Mesenchymal stem cell (in vitro differentiated cells and primary cell): ENCODE measurements around the gene CASQ2.

Experiments
- DNase-seq: peaks from one replicate; pipeline ENCODE4 v3.0.0-alpha.2; 2013
- H2AFZ ChIP-seq: one replicate; pipeline ENCODE4 v1.6.1; 2013; ENCODE audit warnings: low read depth, mild to moderate bottlenecking, control low read depth, inconsistent platforms, low read length, moderate library complexity
- H2AK5ac ChIP-seq: 2 replicates; pipeline ENCODE4 v1.6.1; 2013; ENCODE audit warnings: low read length, moderate library complexity, mild to moderate bottlenecking, inconsistent platforms; ENCODE audit not compliant: severe bottlenecking
- H2BK120ac ChIP-seq: one replicate; pipeline ENCODE4 v1.6.1; 2013; ENCODE audit warnings: low read depth, mild to moderate bottlenecking, inconsistent platforms, low read length, moderate library complexity
- H2BK12ac ChIP-seq, 2 experiments: one replicate each; pipeline ENCODE4 v1.6.1; 2013; ENCODE audit warnings: inconsistent platforms in 2 of 2, low read length in 2 of 2, mild to moderate bottlenecking in 2 of 2, moderate library complexity in 2 of 2, control low read depth in 1 of 2
- H2BK15ac ChIP-seq: one replicate; pipeline ENCODE4 v1.6.1; 2013; ENCODE audit warnings: mild to moderate bottlenecking, low read depth, inconsistent platforms; ENCODE audit not compliant: poor library complexity, severe bottlenecking
- H2BK5ac ChIP-seq: 2 replicates; pipeline ENCODE4 v1.6.1; 2013; ENCODE audit warnings: low read depth, mild to moderate bottlenecking, low read length, control low read depth, inconsistent platforms; ENCODE audit not compliant: poor library complexity, severe bottlenecking
- H3K14ac ChIP-seq, 2 experiments: one replicate each; pipeline ENCODE4 v1.6.1; 2013; ENCODE audit warnings: inconsistent platforms in 2 of 2, low read length in 2 of 2, control low read depth in 1 of 2, mild to moderate bottlenecking in 1 of 2, moderate library complexity in 1 of 2
- H3K18ac ChIP-seq, 2 experiments: one replicate each; pipeline ENCODE4 v1.6.1; 2013; ENCODE audit warnings: inconsistent platforms in 2 of 2, low read length in 2 of 2, control low read depth in 1 of 2, low read depth in 1 of 2, mild to moderate bottlenecking in 1 of 2
- H3K23ac ChIP-seq, 2 experiments: one replicate each; pipeline ENCODE4 v1.6.1; 2013; ENCODE audit warnings: inconsistent platforms in 2 of 2, low read length in 2 of 2, mild to moderate bottlenecking in 2 of 2, moderate library complexity in 2 of 2, control low read depth in 1 of 2
- H3K27ac ChIP-seq: 2 replicates; pipeline ENCODE4 v1.5.1; 2013; ENCODE audit warnings: mild to moderate bottlenecking, moderate library complexity, low read length, control low read depth, inconsistent platforms; ENCODE audit not compliant: poor library complexity, severe bottlenecking
- H3K27me3 ChIP-seq, 2 experiments: 2 replicates each; pipeline versions ENCODE4 v1.6.1 to v1.7.0; 2013; ENCODE audit warnings: low read length in 2 of 2, mild to moderate bottlenecking in 2 of 2, moderate library complexity in 2 of 2, control low read depth in 1 of 2, inconsistent platforms in 1 of 2; ENCODE audit not compliant: control insufficient read depth in 1 of 2, insufficient read depth in 1 of 2
- H3K36me3 ChIP-seq, 2 experiments: 2 replicates each; pipeline versions ENCODE4 v1.6.1 to v1.7.0; 2013; ENCODE audit warnings: low read length in 2 of 2, control low read depth in 1 of 2, inconsistent platforms in 1 of 2, low read depth in 1 of 2, mild to moderate bottlenecking in 1 of 2; ENCODE audit not compliant: insufficient read depth in 2 of 2, control insufficient read depth in 1 of 2
- H3K4ac ChIP-seq, 2 experiments: one replicate each; pipeline ENCODE4 v1.6.1; 2013; ENCODE audit warnings: inconsistent platforms in 2 of 2, low read length in 2 of 2, mild to moderate bottlenecking in 2 of 2, moderate library complexity in 2 of 2, control low read depth in 1 of 2, low read depth in 1 of 2
- H3K4me1 ChIP-seq: 2 replicates; pipeline ENCODE4 v1.6.1; 2013; ENCODE audit warnings: low read depth, low read length, control low read depth; ENCODE audit not compliant: control insufficient read depth, insufficient read depth
- H3K4me2 ChIP-seq: 2 replicates; pipeline ENCODE4 v1.6.1; 2013; ENCODE audit warnings: low read length, mild to moderate bottlenecking, inconsistent platforms; ENCODE audit not compliant: poor library complexity, severe bottlenecking
- H3K4me3 ChIP-seq, 2 experiments: 2 replicates each; pipeline versions ENCODE4 v1.5.1 to v1.7.0; 2013; ENCODE audit warnings: low read length in 2 of 2, mild to moderate bottlenecking in 2 of 2, control low read depth in 1 of 2, low read depth in 1 of 2; ENCODE audit not compliant: insufficient read depth in 1 of 2
- H3K79me1 ChIP-seq: replicated peaks from 2 replicates; pipeline ENCODE4 v1.6.1; 2013; ENCODE audit warnings: mild to moderate bottlenecking, control low read depth, low read length, inconsistent platforms; ENCODE audit not compliant: poor library complexity, severe bottlenecking
- H3K9ac ChIP-seq: 2 replicates; pipeline ENCODE4 v1.7.0; 2013; ENCODE audit warnings: mild to moderate bottlenecking, low read length, moderate library complexity
- H3K9me3 ChIP-seq: 2 replicates; pipeline ENCODE4 v1.7.0; 2013; ENCODE audit warnings: mild to moderate bottlenecking, low read length; ENCODE audit not compliant: control insufficient read depth
- H4K8ac ChIP-seq: one replicate; pipeline ENCODE4 v1.6.1; 2013; ENCODE audit warnings: inconsistent platforms, mild to moderate bottlenecking, low read length, moderate library complexity
- H4K91ac ChIP-seq: one replicate; pipeline ENCODE4 v1.6.1; 2013; ENCODE audit warnings: mild to moderate bottlenecking, low read length, inconsistent platforms
- WGBS: methylation state at CpG from one replicate; pipeline ENCODE4 v1.1.7; 2013; ENCODE audit warnings: mixed read lengths; 5-methylcytosine and 5-hydroxymethylcytosine counted together

Gene CASQ2

DNA sequence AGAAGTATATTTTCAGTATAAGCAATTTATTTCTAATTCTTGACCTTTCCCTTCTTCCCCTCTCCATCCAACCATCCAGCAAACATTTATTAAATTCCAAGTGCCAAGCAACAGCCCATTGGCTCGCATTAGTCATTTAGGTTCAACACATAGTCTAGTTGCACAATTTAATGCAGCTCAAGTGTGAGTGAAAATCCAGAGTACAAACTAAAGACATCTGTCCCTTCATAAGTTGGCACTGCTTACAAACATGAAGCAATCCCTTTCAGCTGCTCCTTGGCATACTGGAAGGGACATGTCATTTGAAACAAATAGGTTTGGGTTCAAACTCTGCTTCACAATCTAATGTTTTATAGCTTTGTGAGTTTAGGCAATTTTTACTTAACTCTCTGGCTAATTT, 10.7 kb downstream of the CASQ2 start:
- H3K4ac ChIP-seq = no peak overlapping the region
- WGBS = 0% methylated on average over 1 of the region's 1 CpG
- no peak overlapping the region for H3K9ac ChIP-seq
- H2AFZ ChIP-seq = no peak overlapping the region
- H4K91ac ChIP-seq = no peak overlapping the region
- no peak overlapping the region for H3K23ac ChIP-seq
- no peaks in the 10 kb centered on the region for H3K79me1 ChIP-seq
- H4K8ac ChIP-seq = no peak overlapping the region
- no peak overlapping the region for H2BK5ac ChIP-seq
- no peak overlapping the region for H3K18ac ChIP-seq
- peaks cover 4 to 15% of the 10 kb centered on the region in 2 experiments for H3K27me3 ChIP-seq
- no peak overlapping the region for H2BK12ac ChIP-seq
- no peaks in the 10 kb centered on the region for H3K4me1 ChIP-seq
- H3K14ac ChIP-seq = no peak overlapping the region
- H3K4me2 ChIP-seq = no peak overlapping the region
- H3K36me3 ChIP-seq = no peaks in the 10 kb centered on the region
- no peaks in the 10 kb centered on the region for H3K9me3 ChIP-seq
- no peak for DNase-seq
- H2BK15ac ChIP-seq = no peak overlapping the region
- H3K27ac ChIP-seq = no peak overlapping the region
- no peak overlapping the region for H2AK5ac ChIP-seq
- no peak overlapping the region for H3K4me3 ChIP-seq
- no peak overlapping the region for H2BK120ac ChIP-seq

DNA sequence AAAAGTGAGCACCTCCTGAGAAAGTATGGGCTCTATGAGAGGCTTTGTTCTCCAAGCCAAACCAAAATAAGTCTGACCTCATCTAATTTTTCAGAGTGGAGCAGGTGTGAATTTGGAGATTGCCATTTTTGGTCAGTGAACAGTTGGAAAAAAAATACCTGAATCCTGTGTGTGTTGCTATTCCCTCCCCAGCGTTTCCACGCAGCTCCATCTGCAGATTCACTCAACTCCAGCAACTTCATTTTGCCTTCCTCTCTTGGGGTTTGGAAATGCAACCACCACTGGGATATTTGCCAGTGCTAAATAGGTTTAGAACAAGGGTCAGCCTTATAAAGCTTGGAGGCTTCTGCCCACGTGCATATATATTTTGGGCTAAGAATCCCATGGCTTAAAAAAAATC, 11.2 kb downstream of the CASQ2 start:
- H3K27ac ChIP-seq = no peak overlapping the region
- H3K23ac ChIP-seq = no peak overlapping the region
- no peak overlapping the region for H4K8ac ChIP-seq
- no peak for DNase-seq
- no peaks in the 10 kb centered on the region for H3K36me3 ChIP-seq
- H4K91ac ChIP-seq = no peak overlapping the region
- H3K9ac ChIP-seq = no peak overlapping the region
- no peaks in the 10 kb centered on the region for H3K4me1 ChIP-seq
- no peaks in the 10 kb centered on the region for H3K9me3 ChIP-seq
- H3K27me3 ChIP-seq = peaks cover 8 to 20% of the 10 kb centered on the region in 2 experiments
- H3K4me3 ChIP-seq = no peak overlapping the region
- no peaks in the 10 kb centered on the region for H3K79me1 ChIP-seq
- no peak overlapping the region for H3K14ac ChIP-seq
- H3K4me2 ChIP-seq = no peak overlapping the region
- WGBS = no CpG with 5 or more reads among the region's 3 CpGs
- no peak overlapping the region for H2BK15ac ChIP-seq
- no peak overlapping the region for H2BK120ac ChIP-seq
- H2BK12ac ChIP-seq = no peak overlapping the region
- no peak overlapping the region for H2AFZ ChIP-seq
- no peak overlapping the region for H2AK5ac ChIP-seq
- H2BK5ac ChIP-seq = no peak overlapping the region
- no peak overlapping the region for H3K18ac ChIP-seq
- no peak overlapping the region for H3K4ac ChIP-seq

DNA sequence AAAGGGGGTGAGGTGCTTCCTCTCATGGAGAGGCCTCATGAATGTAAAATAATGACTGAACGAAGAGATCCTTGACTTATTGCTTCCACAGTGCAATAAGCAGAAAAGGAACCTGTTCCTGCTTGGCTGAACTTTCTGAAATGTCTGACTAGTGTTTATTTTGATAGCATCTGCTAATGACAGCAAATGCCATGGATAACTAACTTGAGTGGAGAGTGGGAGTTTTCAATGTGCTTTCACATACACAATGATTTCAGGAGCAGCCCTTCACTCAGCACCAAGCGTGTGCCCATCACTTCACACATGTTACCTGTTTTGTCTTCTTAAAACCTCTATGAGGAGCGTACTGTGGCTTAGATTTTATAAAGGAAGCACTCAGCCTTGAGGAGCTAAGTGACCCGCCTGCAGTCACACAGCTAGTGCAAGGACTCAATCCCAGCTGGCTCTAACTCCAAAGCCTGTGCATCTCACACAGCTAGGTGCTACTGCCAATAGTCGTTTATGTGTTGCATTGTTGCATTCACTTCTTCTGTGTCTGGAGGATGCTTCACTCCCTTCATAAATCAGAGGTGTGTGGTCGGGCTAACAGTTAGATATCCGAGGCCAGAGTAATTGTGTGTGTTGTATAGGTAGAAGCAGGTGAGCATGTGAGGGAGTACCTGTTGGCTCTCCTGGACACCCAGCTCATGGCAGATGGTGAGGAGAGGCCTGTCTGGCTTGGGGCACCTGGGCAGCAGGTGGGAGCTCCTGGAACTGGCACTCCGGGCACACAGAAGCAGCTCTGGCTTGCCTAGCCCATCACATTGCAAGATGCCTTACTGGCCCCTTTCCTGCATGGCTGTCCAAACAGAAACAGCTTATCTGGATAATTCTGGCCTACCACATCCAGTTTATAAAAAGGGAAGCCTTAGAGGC, 12.8 kb downstream of the CASQ2 start:
- Histone ChIP-seq H3K36me3 (no peaks in the 10 kb centered on the region), H3K4me3 (no peak overlapping the region), H3K27ac (no peak overlapping the region), H3K4me2 (no peak overlapping the region), H2BK15ac (no peak overlapping the region), H3K27me3 (peaks cover 10 to 28% of the 10 kb centered on the region in 2 experiments), H2AK5ac (no peak overlapping the region), H4K8ac (no peak overlapping the region), H2BK5ac (no peak overlapping the region), H3K4ac (no peak overlapping the region), H3K23ac (no peak overlapping the region), H3K18ac (no peak overlapping the region), H4K91ac (no peak overlapping the region), H2BK12ac (no peak overlapping the region), H3K14ac (no peak overlapping the region), H3K4me1 (no peaks in the 10 kb centered on the region), H2BK120ac (no peak overlapping the region), H3K9ac (no peak overlapping the region), H2AFZ (no peak overlapping the region), H3K9me3 (no peaks in the 10 kb centered on the region), H3K79me1 (no peaks in the 10 kb centered on the region)
- WGBS = 82% methylated on average over 8 of the region's 8 CpGs
- DNase-seq = no peak

DNA sequence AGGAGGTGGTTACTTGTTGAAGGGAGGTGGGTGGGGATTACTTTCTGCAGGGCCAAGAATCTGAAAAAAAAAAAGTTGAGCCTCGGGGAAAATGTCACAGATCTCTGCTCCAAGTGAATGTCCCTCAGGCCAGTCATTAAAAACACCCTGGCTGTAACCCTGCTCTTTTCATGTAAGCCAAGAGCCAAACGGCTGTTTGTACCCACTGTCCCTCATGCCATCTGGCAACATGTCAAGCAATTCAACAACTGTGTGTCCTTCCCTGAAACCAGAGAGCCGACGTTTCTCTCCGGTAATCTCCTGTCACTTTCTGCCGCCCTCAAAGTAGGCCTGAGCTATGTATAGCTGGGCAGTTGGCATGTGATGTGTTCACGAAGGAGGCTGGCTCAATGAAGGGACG, 14.7 kb downstream of the CASQ2 start:
- Histone ChIP-seq H3K9me3 (no peaks in the 10 kb centered on the region), H3K23ac (no peak overlapping the region), H2BK5ac (no peak overlapping the region), H3K18ac (no peak overlapping the region), H2BK120ac (no peak overlapping the region), H2AK5ac (no peak overlapping the region), H2BK12ac (no peak overlapping the region), H2BK15ac (no peak overlapping the region), H3K79me1 (no peaks in the 10 kb centered on the region), H2AFZ (no peak overlapping the region), H3K4me2 (no peak overlapping the region), H3K27ac (no peak overlapping the region), H3K4me1 (no peaks in the 10 kb centered on the region), H3K27me3 (peaks cover 10 to 28% of the 10 kb centered on the region in 2 experiments), H4K91ac (no peak overlapping the region), H3K36me3 (no peaks in the 10 kb centered on the region), H3K4ac (no peak overlapping the region), H3K4me3 (no peak overlapping the region), H4K8ac (peak overlapping the region; percentile 2), H3K14ac (no peak overlapping the region), H3K9ac (no peak overlapping the region)
- WGBS = 82% methylated on average over 8 of the region's 8 CpGs
- no peak for DNase-seq
